Measurements from ENCODE around the gene TRIO.
A peak's percentile ranks its signal among the peaks of the same experiment; 100 is the strongest.

Gene TRIO

DNA sequence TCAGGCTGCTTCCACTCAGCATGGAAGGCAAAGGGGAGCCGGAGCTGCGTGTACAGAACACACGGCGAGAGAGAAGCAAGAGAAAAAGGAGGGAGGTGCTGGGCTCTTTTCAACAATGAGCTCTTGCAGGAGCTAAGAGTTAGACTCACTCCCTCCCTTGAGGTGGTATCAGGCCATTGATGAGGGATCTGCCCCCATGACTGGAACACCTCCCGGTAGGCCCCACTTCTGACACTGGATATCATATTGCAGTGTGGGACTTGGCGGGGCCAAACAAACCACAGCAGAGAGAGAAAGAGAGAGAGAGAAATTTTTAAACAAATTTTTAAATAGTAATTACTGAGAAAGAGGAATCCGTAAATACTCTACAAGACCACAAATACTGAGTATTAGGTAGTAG is 182.2 kb downstream of the TRIO start:
- Histone ChIP-seq H4K91ac (ENCODE audit: low read depth, low read length, poor library complexity) (no peak overlapping the region), H3K18ac (ENCODE audit: low read length) (no peak overlapping the region), H3K14ac (ENCODE audit: low read length) (no peak overlapping the region), H2AFZ (ENCODE audit: low read length) (no peak overlapping the region), H2AK5ac (ENCODE audit: low read depth, low read length) (no peak overlapping the region), H3K4me1 (ENCODE audit: control insufficient read depth in 2 of 2, insufficient read depth in 1 of 2, low read depth in 1 of 2, low read length in 2 of 2) (peaks cover 0 to 5% of the 10 kb centered on the region in 2 donors), H3K4ac (ENCODE audit: low read length) (no peak overlapping the region), H2BK120ac (ENCODE audit: low read depth, low read length) (no peak overlapping the region), H3K4me2 (ENCODE audit: insufficient read depth, low read length, poor library complexity, severe bottlenecking) (no peak overlapping the region), H3K4me3 (ENCODE audit: low read length in 2 of 2) (no peak overlapping the region), H3K23ac (ENCODE audit: low read depth, low read length, poor library complexity) (no peak overlapping the region), H2BK5ac (ENCODE audit: low read length) (no peak overlapping the region), H2BK15ac (ENCODE audit: low read length) (no peak overlapping the region), H3K9ac (ENCODE audit: low read depth, low read length, poor library complexity) (no peak overlapping the region), H3K9me3 (replicated peaks in 1 of 2; ENCODE audit: control insufficient read depth in 2 of 2, insufficient read depth in 1 of 2, low read depth in 1 of 2, low read length in 2 of 2) (peaks cover 5 to 10% of the 10 kb centered on the region in 2 donors), H3K79me1 (ENCODE audit: low read depth, low read length) (no peaks in the 10 kb centered on the region), H3K27ac (replicated peaks; ENCODE audit: low read length) (no peak overlapping the region), H3K36me3 (replicated peaks in 1 of 2; ENCODE audit: control insufficient read depth in 2 of 2, insufficient read depth in 2 of 2, low read length in 2 of 2) (peaks cover 13 to 86% of the 10 kb centered on the region in 2 donors), H4K8ac (ENCODE audit: low read depth, low read length) (no peak overlapping the region), H3K27me3 (ENCODE audit: control insufficient read depth in 3 of 3, insufficient read depth in 3 of 3, low read depth in 1 of 3, low read length in 3 of 3) (no peaks in the 10 kb centered on the region), H2BK12ac (ENCODE audit: low read length) (no peak overlapping the region)
- no peak for DNase-seq (ENCODE audit: low spot score)
- no CpG with 5 or more reads among the region's 7 CpGs for WGBS, 2 donors (ENCODE audit: extremely low coverage in 2 of 2, insufficient read length in 2 of 2, insufficient replicate concordance in 1 of 2)

DNA sequence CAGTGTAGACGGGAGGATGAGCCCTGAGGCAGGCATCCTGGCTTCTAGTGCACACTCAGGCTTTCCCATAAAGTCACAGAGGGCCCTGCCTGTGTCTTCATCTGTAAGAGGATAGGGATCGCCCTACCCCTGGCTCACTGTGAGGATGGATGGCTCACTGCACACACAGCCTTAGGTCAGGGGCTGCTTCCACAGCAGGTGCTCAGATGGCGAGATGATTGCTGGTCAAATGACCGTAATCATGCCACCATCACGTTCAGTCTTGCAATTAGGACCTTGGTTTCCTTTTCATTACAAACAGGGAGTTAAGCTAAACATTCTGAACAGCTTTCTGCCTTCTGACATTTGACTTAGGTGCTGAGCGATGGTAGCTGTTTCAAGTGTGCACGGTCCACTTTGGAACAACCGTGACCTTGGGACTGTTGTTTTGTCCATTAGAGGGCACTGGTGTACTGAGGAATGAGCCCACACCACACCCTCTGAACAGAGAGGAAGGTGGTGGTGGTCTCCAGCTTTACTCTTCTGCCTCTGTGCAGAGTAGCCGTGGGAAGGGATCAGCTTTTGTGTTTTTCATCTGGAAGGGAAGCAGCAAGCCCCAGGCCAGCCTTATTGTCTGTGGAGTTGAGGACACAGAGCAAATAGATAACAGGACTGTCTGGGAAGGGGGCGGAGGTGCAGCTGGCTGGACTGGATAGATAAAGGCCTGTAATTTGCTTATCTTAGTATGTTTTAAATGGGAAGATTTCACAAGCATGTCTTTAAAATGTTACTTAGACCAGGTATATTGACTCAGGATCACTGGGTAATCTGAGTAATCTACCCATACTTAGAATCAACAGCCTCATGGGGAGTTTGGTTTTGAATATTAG is 183.1 kb downstream of the TRIO start:
- Histone ChIP-seq H3K9me3 (replicated peaks in 1 of 2; ENCODE audit: control insufficient read depth in 2 of 2, insufficient read depth in 1 of 2, low read depth in 1 of 2, low read length in 2 of 2) (peaks cover 2% of the 10 kb centered on the region in 2 donors), H4K91ac (ENCODE audit: low read depth, low read length, poor library complexity) (no peak overlapping the region), H3K4me1 (ENCODE audit: control insufficient read depth in 2 of 2, insufficient read depth in 1 of 2, low read depth in 1 of 2, low read length in 2 of 2) (peaks cover 0 to 5% of the 10 kb centered on the region in 2 donors), H3K4me2 (ENCODE audit: insufficient read depth, low read length, poor library complexity, severe bottlenecking) (no peak overlapping the region), H3K4ac (ENCODE audit: low read length) (no peak overlapping the region), H4K8ac (ENCODE audit: low read depth, low read length) (no peak overlapping the region), H3K36me3 (replicated peaks in 1 of 2; ENCODE audit: control insufficient read depth in 2 of 2, insufficient read depth in 2 of 2, low read length in 2 of 2) (peaks cover 9 to 86% of the 10 kb centered on the region in 2 donors), H2BK15ac (ENCODE audit: low read length) (no peak overlapping the region), H2BK120ac (ENCODE audit: low read depth, low read length) (no peak overlapping the region), H2BK12ac (ENCODE audit: low read length) (no peak overlapping the region), H3K23ac (ENCODE audit: low read depth, low read length, poor library complexity) (peak overlapping the region; percentile 8), H3K9ac (ENCODE audit: low read depth, low read length, poor library complexity) (no peak overlapping the region), H3K18ac (ENCODE audit: low read length) (no peak overlapping the region), H3K79me1 (ENCODE audit: low read depth, low read length) (no peaks in the 10 kb centered on the region), H2AK5ac (ENCODE audit: low read depth, low read length) (no peak overlapping the region), H2AFZ (ENCODE audit: low read length) (no peak overlapping the region), H3K4me3 (ENCODE audit: low read length in 2 of 2) (no peak overlapping the region), H3K14ac (ENCODE audit: low read length) (no peak overlapping the region), H2BK5ac (ENCODE audit: low read length) (peak overlapping the region; percentile 16), H3K27ac (replicated peaks; ENCODE audit: low read length) (no peak overlapping the region), H3K27me3 (ENCODE audit: control insufficient read depth in 3 of 3, insufficient read depth in 3 of 3, low read depth in 1 of 3, low read length in 3 of 3) (no peaks in the 10 kb centered on the region)
- no CpG with 5 or more reads among the region's 10 CpGs for WGBS, 2 donors (ENCODE audit: extremely low coverage in 2 of 2, insufficient read length in 2 of 2, insufficient replicate concordance in 1 of 2)
- no peak for DNase-seq (ENCODE audit: low spot score)

DNA sequence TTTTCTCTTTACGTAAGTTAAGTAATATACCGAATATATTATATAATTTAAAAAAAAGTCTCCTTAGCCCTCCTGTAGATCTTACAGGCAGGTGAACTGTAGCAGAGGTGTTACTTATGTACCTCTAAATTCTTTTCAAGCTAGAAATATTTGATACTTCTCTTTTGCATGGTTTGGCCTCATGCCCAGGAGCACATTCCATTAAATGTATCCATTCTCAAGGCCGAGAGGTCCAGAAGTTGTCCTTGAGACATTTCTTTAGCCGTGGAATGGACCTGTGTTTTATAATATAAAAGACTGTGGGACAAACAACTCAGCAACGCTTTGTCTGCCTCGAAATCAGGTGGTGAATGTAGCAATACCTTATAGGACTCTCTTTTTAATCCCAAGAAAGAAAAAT is 184.5 kb downstream of the TRIO start:
- no peak overlapping the region for H2AK5ac ChIP-seq (ENCODE audit: low read depth, low read length)
- H3K4ac ChIP-seq (ENCODE audit: low read length): no peak overlapping the region

DNA sequence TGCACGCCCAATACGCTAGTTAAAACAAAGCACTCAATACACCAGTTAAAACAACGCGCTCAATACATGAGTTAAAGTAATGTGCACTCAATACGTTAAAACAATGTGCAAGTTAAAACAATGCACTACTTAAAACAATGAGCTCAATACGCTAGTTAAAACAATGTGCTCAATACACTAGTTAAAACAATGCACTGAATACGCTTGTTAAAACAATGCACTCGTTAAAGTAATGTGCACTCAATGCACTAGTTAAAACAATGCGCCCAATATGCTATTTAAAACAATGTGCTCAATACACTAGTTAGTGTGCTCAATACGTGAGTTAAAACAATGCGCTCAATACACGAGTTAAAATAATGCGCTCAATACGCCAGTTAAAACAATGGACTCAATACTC is 185.0 kb downstream of the TRIO start:
- Histone ChIP-seq H4K8ac (ENCODE audit: low read depth, low read length) (no peak overlapping the region), H3K4me1 (ENCODE audit: control insufficient read depth in 2 of 2, insufficient read depth in 1 of 2, low read depth in 1 of 2, low read length in 2 of 2) (peaks cover 0 to 1% of the 10 kb centered on the region in 2 donors), H3K9ac (ENCODE audit: low read depth, low read length, poor library complexity) (no peak overlapping the region), H3K4ac (ENCODE audit: low read length) (no peak overlapping the region), H2BK5ac (ENCODE audit: low read length) (no peak overlapping the region), H2AFZ (ENCODE audit: low read length) (no peak overlapping the region), H2BK12ac (ENCODE audit: low read length) (no peak overlapping the region), H3K27me3 (ENCODE audit: control insufficient read depth in 3 of 3, insufficient read depth in 3 of 3, low read depth in 1 of 3, low read length in 3 of 3) (no peaks in the 10 kb centered on the region), H2BK15ac (ENCODE audit: low read length) (no peak overlapping the region), H3K36me3 (replicated peaks in 1 of 2; ENCODE audit: control insufficient read depth in 2 of 2, insufficient read depth in 2 of 2, low read length in 2 of 2) (peaks cover 7 to 87% of the 10 kb centered on the region in 2 donors), H3K79me1 (ENCODE audit: low read depth, low read length) (no peaks in the 10 kb centered on the region), H3K4me3 (ENCODE audit: low read length in 2 of 2) (no peak overlapping the region), H2BK120ac (ENCODE audit: low read depth, low read length) (no peak overlapping the region), H3K14ac (ENCODE audit: low read length) (no peak overlapping the region), H3K23ac (ENCODE audit: low read depth, low read length, poor library complexity) (no peak overlapping the region), H3K18ac (ENCODE audit: low read length) (no peak overlapping the region), H3K27ac (replicated peaks; ENCODE audit: low read length) (no peak overlapping the region), H2AK5ac (ENCODE audit: low read depth, low read length) (no peak overlapping the region), H3K4me2 (ENCODE audit: insufficient read depth, low read length, poor library complexity, severe bottlenecking) (no peak overlapping the region), H4K91ac (ENCODE audit: low read depth, low read length, poor library complexity) (no peak overlapping the region), H3K9me3 (replicated peaks in 1 of 2; ENCODE audit: control insufficient read depth in 2 of 2, insufficient read depth in 1 of 2, low read depth in 1 of 2, low read length in 2 of 2) (no peaks in the 10 kb centered on the region)
- WGBS, 2 donors (ENCODE audit: extremely low coverage in 2 of 2, insufficient read length in 2 of 2, insufficient replicate concordance in 1 of 2): no CpG with 5 or more reads among the region's 14 CpGs
- DNase-seq (ENCODE audit: low spot score): no peak

More for the DNA sequence above, 184.5 kb downstream of the TRIO start:
- peaks cover 0 to 3% of the 10 kb centered on the region in 2 donors for H3K4me1 ChIP-seq (ENCODE audit: control insufficient read depth in 2 of 2, insufficient read depth in 1 of 2, low read depth in 1 of 2, low read length in 2 of 2)
- no peak overlapping the region for H3K27ac ChIP-seq (replicated peaks; ENCODE audit: low read length)
- no peak overlapping the region for H2BK120ac ChIP-seq (ENCODE audit: low read depth, low read length)
- WGBS, 2 donors (ENCODE audit: extremely low coverage in 2 of 2, insufficient read length in 2 of 2, insufficient replicate concordance in 1 of 2): no CpG with 5 or more reads among the region's 6 CpGs
- H4K91ac ChIP-seq (ENCODE audit: low read depth, low read length, poor library complexity): no peak overlapping the region
- H3K4me2 ChIP-seq (ENCODE audit: insufficient read depth, low read length, poor library complexity, severe bottlenecking): no peak overlapping the region
- H3K79me1 ChIP-seq (ENCODE audit: low read depth, low read length): no peaks in the 10 kb centered on the region
- H2AFZ ChIP-seq (ENCODE audit: low read length): no peak overlapping the region
- no peaks in the 10 kb centered on the region for H3K9me3 ChIP-seq (replicated peaks in 1 of 2; ENCODE audit: control insufficient read depth in 2 of 2, insufficient read depth in 1 of 2, low read depth in 1 of 2, low read length in 2 of 2)
- H2BK5ac ChIP-seq (ENCODE audit: low read length): no peak overlapping the region
- no peak overlapping the region for H3K9ac ChIP-seq (ENCODE audit: low read depth, low read length, poor library complexity)
- no peak overlapping the region for H3K23ac ChIP-seq (ENCODE audit: low read depth, low read length, poor library complexity)
- H3K4me3 ChIP-seq (ENCODE audit: low read length in 2 of 2): no peak overlapping the region
- H2BK15ac ChIP-seq (ENCODE audit: low read length): no peak overlapping the region
- no peak overlapping the region for H2BK12ac ChIP-seq (ENCODE audit: low read length)
- no peak for DNase-seq (ENCODE audit: low spot score)
- H3K27me3 ChIP-seq (ENCODE audit: control insufficient read depth in 3 of 3, insufficient read depth in 3 of 3, low read depth in 1 of 3, low read length in 3 of 3): no peaks in the 10 kb centered on the region
- H3K18ac ChIP-seq (ENCODE audit: low read length): no peak overlapping the region
- H3K14ac ChIP-seq (ENCODE audit: low read length): no peak overlapping the region
- no peak overlapping the region for H4K8ac ChIP-seq (ENCODE audit: low read depth, low read length)
- peaks cover 7 to 86% of the 10 kb centered on the region in 2 donors for H3K36me3 ChIP-seq (replicated peaks in 1 of 2; ENCODE audit: control insufficient read depth in 2 of 2, insufficient read depth in 2 of 2, low read length in 2 of 2)

Data from neuronal stem cell (in vitro differentiated cells).